Chondrocyte (in vitro differentiated cells): Measurements from ENCODE around the gene TMEM131L. TPM values are rescaled to one million over a fixed set of nuclear protein-coding genes. Genes with fewer than 3 reads are reported as not detected.

Experiments used
- DNase-seq: peaks from one replicate; pipeline ENCODE4 v3.0.0; 2021; ENCODE audit warnings: mixed read lengths, low spot score
- H3K27ac Mint-ChIP-seq: one replicate; pipeline ENCODE4 v1.8.0; 2021; ENCODE audit warnings: mild to moderate bottlenecking, moderate library complexity, mixed read lengths; ENCODE audit not compliant: unreplicated experiment
- H3K27me3 Mint-ChIP-seq: 2 replicates; pipeline ENCODE4 v1.8.0; 2021; ENCODE audit warnings: low read depth, mixed read lengths
- H3K36me3 Mint-ChIP-seq: 2 replicates; pipeline ENCODE4 v1.8.0; 2021; ENCODE audit warnings: low read depth, mixed read lengths
- H3K4me1 Mint-ChIP-seq: 2 replicates; pipeline ENCODE4 v1.8.0; 2021; ENCODE audit warnings: low read depth, mild to moderate bottlenecking, mixed read lengths
- H3K4me3 Mint-ChIP-seq: one replicate; pipeline ENCODE4 v1.8.0; 2021; ENCODE audit warnings: mild to moderate bottlenecking, moderate library complexity, mixed read lengths; ENCODE audit not compliant: unreplicated experiment
- H3K9me3 Mint-ChIP-seq: 2 replicates; pipeline ENCODE4 v1.8.0; 2021; ENCODE audit warnings: low read depth, mixed read lengths
- total RNA-seq: library from RNA; stranded (reverse); gene quantifications from 3 replicates; pipeline ENCODE4 v1.2.1, GENCODE V29; 2021
- TF ChIP-seq, protein P1 (sequence below): fragments of 200-600 bp; sonication (generic); IDR thresholded peaks from 2 replicates; pipeline ENCODE4 v1.5.0; 2021; ENCODE audit warnings: antibody characterized with exemption, mild to moderate bottlenecking, moderate library complexity

TMEM131L gene
- total RNA-seq, 1 donor from 2014 or later, result 8.4 TPM

- Mint-ChIP-seq H3K27ac (peak overlapping the region; percentile 6), H3K9me3 (peaks cover 5% of the 10 kb centered on the region), H3K4me1 (peaks cover 61% of the 10 kb centered on the region), H3K27me3 (no peaks in the 10 kb centered on the region), H3K4me3 (no peak overlapping the region), H3K36me3 (no peaks in the 10 kb centered on the region)
- TF ChIP-seq, protein P1, sequence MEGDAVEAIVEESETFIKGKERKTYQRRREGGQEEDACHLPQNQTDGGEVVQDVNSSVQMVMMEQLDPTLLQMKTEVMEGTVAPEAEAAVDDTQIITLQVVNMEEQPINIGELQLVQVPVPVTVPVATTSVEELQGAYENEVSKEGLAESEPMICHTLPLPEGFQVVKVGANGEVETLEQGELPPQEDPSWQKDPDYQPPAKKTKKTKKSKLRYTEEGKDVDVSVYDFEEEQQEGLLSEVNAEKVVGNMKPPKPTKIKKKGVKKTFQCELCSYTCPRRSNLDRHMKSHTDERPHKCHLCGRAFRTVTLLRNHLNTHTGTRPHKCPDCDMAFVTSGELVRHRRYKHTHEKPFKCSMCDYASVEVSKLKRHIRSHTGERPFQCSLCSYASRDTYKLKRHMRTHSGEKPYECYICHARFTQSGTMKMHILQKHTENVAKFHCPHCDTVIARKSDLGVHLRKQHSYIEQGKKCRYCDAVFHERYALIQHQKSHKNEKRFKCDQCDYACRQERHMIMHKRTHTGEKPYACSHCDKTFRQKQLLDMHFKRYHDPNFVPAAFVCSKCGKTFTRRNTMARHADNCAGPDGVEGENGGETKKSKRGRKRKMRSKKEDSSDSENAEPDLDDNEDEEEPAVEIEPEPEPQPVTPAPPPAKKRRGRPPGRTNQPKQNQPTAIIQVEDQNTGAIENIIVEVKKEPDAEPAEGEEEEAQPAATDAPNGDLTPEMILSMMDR, result no peak
- DNase-seq, result no peak
Measured at GRCh38 chr4:153651116-153651515, 185.0 kb downstream of the TMEM131L start.

- H3K27me3 Mint-ChIP-seq, result no peaks in the 10 kb centered on the region
Measured at GRCh38 chr4:153651587-153651986, 185.4 kb downstream of the TMEM131L start.

GRCh38 chr4:153652051-153652784 lies 186.1 kb downstream of the TMEM131L start:
- TF ChIP-seq, protein P1, result no peak
- no peak overlapping the region for H3K27ac Mint-ChIP-seq
- peaks cover 57% of the 10 kb centered on the region for H3K4me1 Mint-ChIP-seq
- DNase-seq, result no peak
- peaks cover 5% of the 10 kb centered on the region for H3K9me3 Mint-ChIP-seq
- H3K27me3 Mint-ChIP-seq, result no peaks in the 10 kb centered on the region
- H3K4me3 Mint-ChIP-seq, result no peak overlapping the region
- H3K36me3 Mint-ChIP-seq, result no peaks in the 10 kb centered on the region

More at GRCh38 chr4:153651587-153651986, 185.4 kb downstream of the TMEM131L start:
- H3K36me3 Mint-ChIP-seq, result no peaks in the 10 kb centered on the region
- peak overlapping the region; percentile 6 for H3K27ac Mint-ChIP-seq
- no peak overlapping the region for H3K4me3 Mint-ChIP-seq
- DNase-seq, result no peak
- H3K4me1 Mint-ChIP-seq, result peaks cover 61% of the 10 kb centered on the region
- H3K9me3 Mint-ChIP-seq, result peaks cover 5% of the 10 kb centered on the region
- TF ChIP-seq, protein P1, result no peak

DNA sequence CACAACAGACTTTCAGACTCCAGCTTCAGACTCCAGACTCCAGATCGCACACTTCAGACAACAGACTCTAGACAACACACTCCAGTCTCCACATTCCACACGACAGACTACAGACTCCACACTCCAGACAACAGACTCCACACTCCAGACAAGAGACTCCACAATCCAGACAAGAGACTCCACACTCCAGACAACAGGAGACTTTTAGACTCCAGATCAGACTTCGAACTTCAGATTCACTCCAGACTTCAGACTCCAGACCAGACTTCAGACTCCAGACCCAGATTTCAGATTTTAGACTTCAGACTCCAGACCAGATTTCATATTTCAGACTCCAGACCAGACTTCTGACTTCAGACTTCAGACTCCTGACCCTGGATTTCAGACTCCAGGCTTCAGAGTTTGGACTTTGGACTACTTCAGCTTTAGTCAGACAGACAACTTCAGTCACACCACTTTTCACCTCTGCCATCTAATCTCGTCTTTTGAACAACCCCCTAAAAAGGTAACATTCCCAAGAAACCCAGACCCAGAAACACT lies 188.9 kb downstream of the TMEM131L start:
- DNase-seq, result no peak
- peaks cover 48% of the 10 kb centered on the region for H3K4me1 Mint-ChIP-seq
- peaks cover 5% of the 10 kb centered on the region for H3K9me3 Mint-ChIP-seq
- H3K36me3 Mint-ChIP-seq, result no peaks in the 10 kb centered on the region
- no peak overlapping the region for H3K27ac Mint-ChIP-seq
- TF ChIP-seq, protein P1, result no peak
- no peaks in the 10 kb centered on the region for H3K27me3 Mint-ChIP-seq
- H3K4me3 Mint-ChIP-seq, result no peak overlapping the region

DNA sequence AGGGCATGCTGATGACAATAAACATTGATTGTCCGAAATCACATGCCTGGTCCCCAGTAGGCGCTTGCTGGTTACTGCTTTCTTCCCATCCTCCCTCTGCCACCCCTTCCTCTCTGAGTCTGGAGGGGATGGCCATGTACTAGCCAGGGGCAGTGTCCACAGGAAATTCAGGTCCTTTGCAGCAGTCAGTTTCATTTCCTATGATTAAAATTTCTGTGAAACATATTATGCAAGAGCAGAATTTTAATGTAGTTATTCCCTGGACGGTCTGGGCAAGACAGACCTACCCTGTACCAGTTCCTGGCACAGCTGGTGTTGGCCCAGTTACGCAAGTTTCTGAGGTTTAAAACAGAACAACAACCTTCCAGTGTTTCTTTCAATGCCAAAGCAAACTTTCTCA lies 189.8 kb downstream of the TMEM131L start:
- no peak for DNase-seq
- TF ChIP-seq, protein P1, result no peak
- Mint-ChIP-seq H3K4me1 (peaks cover 48% of the 10 kb centered on the region), H3K4me3 (no peak overlapping the region), H3K27me3 (no peaks in the 10 kb centered on the region), H3K9me3 (peaks cover 5% of the 10 kb centered on the region), H3K27ac (peak overlapping the region; percentile 17), H3K36me3 (no peaks in the 10 kb centered on the region)
